MM.1S (cell line): ENCODE measurements around the gene CDC20B.

Experiments
- DNase-seq: peaks from one replicate; pipeline ENCODE4 v3.0.0-alpha.2; 2015
- H2AFZ ChIP-seq: fragments of 300-600 bp; sonication (generic); 2 replicates; pipeline ENCODE4 v1.6.0; 2016; ENCODE audit warnings: antibody characterized with exemption, low read length
- H3F3A ChIP-seq: fragments of 300-600 bp; sonication (generic); 2 replicates; pipeline ENCODE4 v1.6.1; 2016; ENCODE audit warnings: mild to moderate bottlenecking, antibody characterized with exemption, low read length, moderate library complexity, mixed read lengths; ENCODE audit not compliant: insufficient read depth
- H3K27ac ChIP-seq: fragments of 300-600 bp; sonication (generic); 2 replicates; pipeline ENCODE4 v1.5.1; 2016; ENCODE audit warnings: mild to moderate bottlenecking, low read length
- H3K27me3 ChIP-seq: fragments of 300-600 bp; sonication (generic); replicated peaks from 2 replicates; pipeline ENCODE4 v1.6.0; 2016; ENCODE audit warnings: low read length; ENCODE audit not compliant: insufficient read depth
- H3K36me3 ChIP-seq: fragments of 300-600 bp; sonication (generic); replicated peaks from 2 replicates; pipeline ENCODE4 v1.6.1; 2016; ENCODE audit warnings: mild to moderate bottlenecking, low read length, mixed read lengths; ENCODE audit not compliant: insufficient read depth
- H3K4me1 ChIP-seq: fragments of 300-600 bp; sonication (generic); 2 replicates; pipeline ENCODE4 v1.6.1; 2016; ENCODE audit warnings: low read length, mixed read lengths
- H3K4me2 ChIP-seq: fragments of 300-600 bp; sonication (generic); 2 replicates; pipeline ENCODE4 v1.6.0; 2016; ENCODE audit warnings: low read depth, low read length
- H3K4me3 ChIP-seq: fragments of 300-600 bp; sonication (generic); 2 replicates; pipeline ENCODE4 v1.5.1; 2016; ENCODE audit warnings: low read length, mixed read lengths
- H3K79me2 ChIP-seq: fragments of 300-600 bp; sonication (generic); 2 replicates; pipeline ENCODE4 v1.6.1; 2016; ENCODE audit warnings: mixed run types, low read length, mixed read lengths
- H3K9ac ChIP-seq: fragments of 300-600 bp; sonication (generic); 2 replicates; pipeline ENCODE4 v1.6.1; 2016; ENCODE audit warnings: low read length, mixed read lengths
- H3K9me2 ChIP-seq: fragments of 300-600 bp; sonication (generic); replicated peaks from 2 replicates; pipeline ENCODE4 v1.6.1; 2016; ENCODE audit warnings: mild to moderate bottlenecking, low read length, mixed read lengths; ENCODE audit not compliant: insufficient read depth
- H3K9me3 ChIP-seq: fragments of 300-600 bp; sonication (generic); replicated peaks from 2 replicates; pipeline ENCODE4 v1.6.1; 2016; ENCODE audit warnings: mild to moderate bottlenecking, low read length, mixed read lengths; ENCODE audit not compliant: insufficient read depth
- H4K20me1 ChIP-seq: fragments of 300-600 bp; sonication (generic); 2 replicates; pipeline ENCODE4 v1.6.1; 2016; ENCODE audit warnings: mild to moderate bottlenecking, low read length, moderate library complexity, mixed read lengths; ENCODE audit not compliant: insufficient read depth
- EZH2 ChIP-seq: fragments of 300-600 bp; sonication (generic); optimal IDR thresholded peaks from 2 replicates; pipeline ENCODE3; 2017; ENCODE audit warnings: low read depth, mild to moderate bottlenecking, antibody characterized with exemption, low read length, mixed read lengths
- EZH2phosphoT487 ChIP-seq: fragments of 300-600 bp; sonication (generic); IDR thresholded peaks from 2 replicates; pipeline ENCODE4 v1.6.1; 2018; ENCODE audit warnings: antibody characterized with exemption, low read length
- TF ChIP-seq, protein P1 (sequence below): fragments of 300-600 bp; sonication (generic); IDR thresholded peaks from 2 replicates; pipeline ENCODE4 v1.5.1; 2016; ENCODE audit warnings: antibody characterized with exemption, low read length, mixed read lengths

Gene CDC20B

DNA sequence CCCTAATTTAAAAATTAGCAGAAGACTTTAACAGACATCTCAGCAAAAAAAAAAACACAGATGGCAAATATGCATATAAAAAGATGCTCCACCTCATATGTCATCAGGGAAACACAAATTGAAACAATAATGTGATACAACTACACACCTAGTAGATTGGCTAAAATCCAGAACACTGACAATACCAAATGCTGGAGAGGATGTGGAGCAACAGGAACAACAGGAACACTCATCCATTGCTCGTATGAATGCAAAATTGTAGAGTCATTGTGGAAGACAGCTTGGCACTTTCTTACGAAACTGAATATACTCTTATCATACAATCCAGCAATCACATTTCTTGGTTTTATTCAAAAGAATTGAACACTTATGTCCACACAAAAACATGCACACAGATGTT, 32.0 kb upstream of the CDC20B start:
- no peaks in the 10 kb centered on the region for H3K9me2 ChIP-seq
- H4K20me1 ChIP-seq = no peaks in the 10 kb centered on the region
- DNase-seq = no peak
- H3K4me2 ChIP-seq = no peak overlapping the region
- H3K9me3 ChIP-seq = no peaks in the 10 kb centered on the region
- H3K4me1 ChIP-seq = no peaks in the 10 kb centered on the region
- H2AFZ ChIP-seq = no peak overlapping the region
- no peak overlapping the region for H3K9ac ChIP-seq
- TF ChIP-seq, protein P1, sequence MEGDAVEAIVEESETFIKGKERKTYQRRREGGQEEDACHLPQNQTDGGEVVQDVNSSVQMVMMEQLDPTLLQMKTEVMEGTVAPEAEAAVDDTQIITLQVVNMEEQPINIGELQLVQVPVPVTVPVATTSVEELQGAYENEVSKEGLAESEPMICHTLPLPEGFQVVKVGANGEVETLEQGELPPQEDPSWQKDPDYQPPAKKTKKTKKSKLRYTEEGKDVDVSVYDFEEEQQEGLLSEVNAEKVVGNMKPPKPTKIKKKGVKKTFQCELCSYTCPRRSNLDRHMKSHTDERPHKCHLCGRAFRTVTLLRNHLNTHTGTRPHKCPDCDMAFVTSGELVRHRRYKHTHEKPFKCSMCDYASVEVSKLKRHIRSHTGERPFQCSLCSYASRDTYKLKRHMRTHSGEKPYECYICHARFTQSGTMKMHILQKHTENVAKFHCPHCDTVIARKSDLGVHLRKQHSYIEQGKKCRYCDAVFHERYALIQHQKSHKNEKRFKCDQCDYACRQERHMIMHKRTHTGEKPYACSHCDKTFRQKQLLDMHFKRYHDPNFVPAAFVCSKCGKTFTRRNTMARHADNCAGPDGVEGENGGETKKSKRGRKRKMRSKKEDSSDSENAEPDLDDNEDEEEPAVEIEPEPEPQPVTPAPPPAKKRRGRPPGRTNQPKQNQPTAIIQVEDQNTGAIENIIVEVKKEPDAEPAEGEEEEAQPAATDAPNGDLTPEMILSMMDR = no peak
- TF ChIP-seq EZH2 (no peak), EZH2phosphoT487 (no peak)
- no peaks in the 10 kb centered on the region for H3F3A ChIP-seq
- no peaks in the 10 kb centered on the region for H3K36me3 ChIP-seq
- no peak overlapping the region for H3K4me3 ChIP-seq
- no peaks in the 10 kb centered on the region for H3K27me3 ChIP-seq
- no peaks in the 10 kb centered on the region for H3K79me2 ChIP-seq
- no peak overlapping the region for H3K27ac ChIP-seq

DNA sequence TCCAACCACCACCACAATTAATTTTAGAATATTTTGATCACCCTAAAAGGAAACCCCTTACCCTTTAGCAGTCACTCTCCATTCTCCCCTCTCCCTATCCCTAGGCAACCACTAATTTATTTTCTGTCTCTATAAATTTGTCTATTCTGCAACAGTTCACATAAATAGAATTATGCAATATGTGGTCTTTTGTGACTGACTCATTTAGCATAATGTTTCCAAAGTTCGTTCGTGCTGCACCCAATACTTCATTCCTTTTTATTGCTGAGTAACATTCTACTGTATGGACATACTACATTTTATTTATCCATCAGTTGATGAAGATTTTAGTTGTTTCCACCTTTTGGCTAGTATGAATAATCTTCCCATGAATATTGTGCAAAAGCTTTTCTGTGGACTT, 18.2 kb upstream of the CDC20B start:
- Histone ChIP-seq H3K4me1 (no peaks in the 10 kb centered on the region), H3K9ac (no peak overlapping the region), H3K9me2 (no peaks in the 10 kb centered on the region), H4K20me1 (no peaks in the 10 kb centered on the region), H3K27me3 (no peaks in the 10 kb centered on the region), H3K79me2 (no peaks in the 10 kb centered on the region), H3K36me3 (no peaks in the 10 kb centered on the region), H3K27ac (no peak overlapping the region), H3K4me2 (no peak overlapping the region), H3F3A (no peaks in the 10 kb centered on the region), H3K9me3 (no peaks in the 10 kb centered on the region), H2AFZ (no peak overlapping the region), H3K4me3 (no peak overlapping the region)
- DNase-seq = no peak
- TF ChIP-seq EZH2 = no peak
- no peak for TF ChIP-seq EZH2phosphoT487
- TF ChIP-seq, protein P1 = no peak

DNA sequence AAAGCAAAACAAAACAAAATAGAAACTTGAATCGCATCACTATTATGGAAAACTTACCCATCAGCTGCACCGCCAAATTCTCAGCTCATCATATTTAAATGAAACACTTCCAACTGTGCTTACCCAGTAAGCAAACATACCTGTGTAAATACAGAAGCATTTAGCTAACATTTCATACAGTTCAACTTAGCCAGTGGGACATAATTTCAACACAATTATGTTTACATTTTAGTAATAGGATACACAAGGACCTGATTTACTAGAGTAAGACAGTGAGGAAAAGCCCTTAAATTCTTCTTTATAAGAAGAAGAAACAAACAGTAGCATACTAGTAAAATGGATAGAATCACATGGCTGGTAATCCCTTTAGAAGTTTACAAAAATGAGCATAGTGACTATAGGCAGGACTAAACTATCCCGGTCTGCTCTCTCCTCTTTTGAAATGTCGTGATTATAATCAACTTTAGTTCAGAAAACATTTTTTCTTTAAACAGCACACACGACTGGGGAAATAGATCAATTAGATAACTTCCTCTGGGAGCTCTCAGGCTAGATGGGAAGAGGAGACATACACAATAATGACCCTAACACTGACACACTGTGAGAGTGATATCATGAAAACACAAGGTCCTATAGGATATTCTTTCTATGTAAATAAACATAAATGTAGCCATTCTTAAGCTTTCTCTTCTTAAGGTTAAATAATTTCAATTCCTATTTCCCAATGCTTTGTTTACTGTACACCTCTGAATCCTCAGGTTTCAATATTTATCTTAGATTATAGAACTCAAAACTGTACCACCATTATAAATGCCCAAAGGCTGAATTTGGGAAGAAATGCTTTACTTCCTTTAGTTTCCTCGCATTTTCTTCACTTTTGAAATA, 15.9 kb upstream of the CDC20B start:
- DNase-seq = no peak
- Histone ChIP-seq H3K4me2 (no peak overlapping the region), H3K4me3 (no peak overlapping the region), H3K27me3 (no peaks in the 10 kb centered on the region), H3K27ac (no peak overlapping the region), H3K36me3 (no peaks in the 10 kb centered on the region), H3K9me2 (no peaks in the 10 kb centered on the region), H2AFZ (no peak overlapping the region), H4K20me1 (no peaks in the 10 kb centered on the region), H3K4me1 (no peaks in the 10 kb centered on the region), H3K9me3 (no peaks in the 10 kb centered on the region), H3K79me2 (no peaks in the 10 kb centered on the region), H3K9ac (no peak overlapping the region), H3F3A (no peaks in the 10 kb centered on the region)
- TF ChIP-seq EZH2 (no peak), EZH2phosphoT487 (no peak)
- TF ChIP-seq, protein P1 = no peak
